ENCODE measurements around the gene CREB5.

CREB5 gene

GRCh38 chr7:28418966-28419365 is 6.6 kb downstream of the CREB5 start:
- Histone ChIP-seq H3K4me3 (ENCODE audit: extremely low read depth, insufficient read depth, low read length, poor library complexity, severe bottlenecking) (no peak overlapping the region), H3K27ac (ENCODE audit: low read depth, low read length, severe bottlenecking) (no peak overlapping the region), H3K36me3 (ENCODE audit: control insufficient read depth, insufficient read depth, low read length) (no peaks in the 10 kb centered on the region), H3K9me3 (ENCODE audit: control insufficient read depth, low read length) (no peaks in the 10 kb centered on the region), H3K4me1 (ENCODE audit: control insufficient read depth, insufficient read depth, low read length, poor library complexity, severe bottlenecking) (no peaks in the 10 kb centered on the region)
- WGBS, 2 experiments (ENCODE audit: insufficient coverage in 2 of 2), result 100% methylated on average over 1 of the region's 1 CpG; no CpG with 5 or more reads in 1 of the 2 experiments

GRCh38 chr7:28419716-28420115 is 7.4 kb downstream of the CREB5 start:
- Histone ChIP-seq H3K9me3 (ENCODE audit: control insufficient read depth, low read length) (no peaks in the 10 kb centered on the region), H3K4me1 (ENCODE audit: control insufficient read depth, insufficient read depth, low read length, poor library complexity, severe bottlenecking) (no peaks in the 10 kb centered on the region), H3K36me3 (ENCODE audit: control insufficient read depth, insufficient read depth, low read length) (no peaks in the 10 kb centered on the region), H3K4me3 (ENCODE audit: extremely low read depth, insufficient read depth, low read length, poor library complexity, severe bottlenecking) (no peak overlapping the region), H3K27ac (ENCODE audit: low read depth, low read length, severe bottlenecking) (no peak overlapping the region)
- WGBS, 2 experiments (ENCODE audit: insufficient coverage in 2 of 2), result 83% methylated on average over 2 of the region's 2 CpGs; no CpG with 5 or more reads in 1 of the 2 experiments

- H3K4me1 ChIP-seq (ENCODE audit: control insufficient read depth, insufficient read depth, low read length, poor library complexity, severe bottlenecking), result no peaks in the 10 kb centered on the region
- no peaks in the 10 kb centered on the region for H3K36me3 ChIP-seq (ENCODE audit: control insufficient read depth, insufficient read depth, low read length)
- no peaks in the 10 kb centered on the region for H3K9me3 ChIP-seq (ENCODE audit: control insufficient read depth, low read length)
- H3K4me3 ChIP-seq (ENCODE audit: extremely low read depth, insufficient read depth, low read length, poor library complexity, severe bottlenecking), result no peak overlapping the region
- no peak overlapping the region for H3K27ac ChIP-seq (ENCODE audit: low read depth, low read length, severe bottlenecking)
Observed at GRCh38 chr7:28423112-28423511, 10.8 kb downstream of the CREB5 start.

- Histone ChIP-seq H3K9me3 (ENCODE audit: control insufficient read depth, low read length) (no peaks in the 10 kb centered on the region), H3K4me1 (ENCODE audit: control insufficient read depth, insufficient read depth, low read length, poor library complexity, severe bottlenecking) (no peaks in the 10 kb centered on the region), H3K36me3 (ENCODE audit: control insufficient read depth, insufficient read depth, low read length) (no peaks in the 10 kb centered on the region), H3K27ac (ENCODE audit: low read depth, low read length, severe bottlenecking) (no peak overlapping the region), H3K4me3 (ENCODE audit: extremely low read depth, insufficient read depth, low read length, poor library complexity, severe bottlenecking) (no peak overlapping the region)
- 100% methylated on average over 3 of the region's 4 CpGs; no CpG with 5 or more reads in 1 of the 2 experiments for WGBS, 2 experiments (ENCODE audit: insufficient coverage in 2 of 2)
Observed at GRCh38 chr7:28423918-28424514, 11.7 kb downstream of the CREB5 start.

GRCh38 chr7:28425496-28425895 is 13.2 kb downstream of the CREB5 start:
- Histone ChIP-seq H3K36me3 (ENCODE audit: control insufficient read depth, insufficient read depth, low read length) (no peaks in the 10 kb centered on the region), H3K9me3 (ENCODE audit: control insufficient read depth, low read length) (no peaks in the 10 kb centered on the region), H3K27ac (ENCODE audit: low read depth, low read length, severe bottlenecking) (no peak overlapping the region), H3K4me3 (ENCODE audit: extremely low read depth, insufficient read depth, low read length, poor library complexity, severe bottlenecking) (no peak overlapping the region), H3K4me1 (ENCODE audit: control insufficient read depth, insufficient read depth, low read length, poor library complexity, severe bottlenecking) (no peaks in the 10 kb centered on the region)
- 88 to 89% methylated on average over 1 of the region's 1 CpG for WGBS, 2 experiments (ENCODE audit: insufficient coverage in 2 of 2)

- Histone ChIP-seq H3K9me3 (ENCODE audit: control insufficient read depth, low read length) (no peaks in the 10 kb centered on the region), H3K36me3 (ENCODE audit: control insufficient read depth, insufficient read depth, low read length) (no peaks in the 10 kb centered on the region), H3K27ac (ENCODE audit: low read depth, low read length, severe bottlenecking) (no peak overlapping the region), H3K4me1 (ENCODE audit: control insufficient read depth, insufficient read depth, low read length, poor library complexity, severe bottlenecking) (no peaks in the 10 kb centered on the region), H3K4me3 (ENCODE audit: extremely low read depth, insufficient read depth, low read length, poor library complexity, severe bottlenecking) (no peak overlapping the region)
- 81 to 94% methylated on average over 2 to 3 of the region's 4 CpGs for WGBS, 2 experiments (ENCODE audit: insufficient coverage in 2 of 2)
Observed at GRCh38 chr7:28427236-28427635, 14.9 kb downstream of the CREB5 start.

- H3K9me3 ChIP-seq (ENCODE audit: control insufficient read depth, low read length), result no peaks in the 10 kb centered on the region
- H3K36me3 ChIP-seq (ENCODE audit: control insufficient read depth, insufficient read depth, low read length), result no peaks in the 10 kb centered on the region
- H3K27ac ChIP-seq (ENCODE audit: low read depth, low read length, severe bottlenecking), result no peak overlapping the region
- no peak overlapping the region for H3K4me3 ChIP-seq (ENCODE audit: extremely low read depth, insufficient read depth, low read length, poor library complexity, severe bottlenecking)
- no peaks in the 10 kb centered on the region for H3K4me1 ChIP-seq (ENCODE audit: control insufficient read depth, insufficient read depth, low read length, poor library complexity, severe bottlenecking)
- WGBS, 2 experiments (ENCODE audit: insufficient coverage in 2 of 2), result 86 to 100% methylated on average over 1 of the region's 1 CpG
Observed at GRCh38 chr7:28430616-28431015, 18.3 kb downstream of the CREB5 start.

GRCh38 chr7:28432105-28432504 is 19.8 kb downstream of the CREB5 start:
- no peaks in the 10 kb centered on the region for H3K9me3 ChIP-seq (ENCODE audit: control insufficient read depth, low read length)
- 100% methylated on average over 6 of the region's 7 CpGs for WGBS, 2 experiments (ENCODE audit: insufficient coverage in 2 of 2)
- no peak overlapping the region for H3K4me3 ChIP-seq (ENCODE audit: extremely low read depth, insufficient read depth, low read length, poor library complexity, severe bottlenecking)
- H3K4me1 ChIP-seq (ENCODE audit: control insufficient read depth, insufficient read depth, low read length, poor library complexity, severe bottlenecking), result no peaks in the 10 kb centered on the region
- no peak overlapping the region for H3K27ac ChIP-seq (ENCODE audit: low read depth, low read length, severe bottlenecking)
- no peaks in the 10 kb centered on the region for H3K36me3 ChIP-seq (ENCODE audit: control insufficient read depth, insufficient read depth, low read length)

GRCh38 chr7:28433039-28433438 is 20.7 kb downstream of the CREB5 start:
- no peak overlapping the region for H3K27ac ChIP-seq (ENCODE audit: low read depth, low read length, severe bottlenecking)
- 60 to 100% methylated on average over 1 to 2 of the region's 2 CpGs for WGBS, 2 experiments (ENCODE audit: insufficient coverage in 2 of 2)

GRCh38 chr7:28433699-28434219 is 21.4 kb downstream of the CREB5 start:
- no peaks in the 10 kb centered on the region for H3K9me3 ChIP-seq (ENCODE audit: control insufficient read depth, low read length)
- no peaks in the 10 kb centered on the region for H3K36me3 ChIP-seq (ENCODE audit: control insufficient read depth, insufficient read depth, low read length)
- H3K4me3 ChIP-seq (ENCODE audit: extremely low read depth, insufficient read depth, low read length, poor library complexity, severe bottlenecking), result no peak overlapping the region
- no peaks in the 10 kb centered on the region for H3K4me1 ChIP-seq (ENCODE audit: control insufficient read depth, insufficient read depth, low read length, poor library complexity, severe bottlenecking)
- no peak overlapping the region for H3K27ac ChIP-seq (ENCODE audit: low read depth, low read length, severe bottlenecking)
- WGBS, 2 experiments (ENCODE audit: insufficient coverage in 2 of 2), result 20 to 92% methylated on average over 2 of the region's 4 CpGs

More at GRCh38 chr7:28433039-28433438, 20.7 kb downstream of the CREB5 start:
- no peaks in the 10 kb centered on the region for H3K9me3 ChIP-seq (ENCODE audit: control insufficient read depth, low read length)
- H3K4me3 ChIP-seq (ENCODE audit: extremely low read depth, insufficient read depth, low read length, poor library complexity, severe bottlenecking), result no peak overlapping the region
- H3K4me1 ChIP-seq (ENCODE audit: control insufficient read depth, insufficient read depth, low read length, poor library complexity, severe bottlenecking), result no peaks in the 10 kb centered on the region
- H3K36me3 ChIP-seq (ENCODE audit: control insufficient read depth, insufficient read depth, low read length), result no peaks in the 10 kb centered on the region

GRCh38 chr7:28434510-28434909 is 22.2 kb downstream of the CREB5 start:
- no peak overlapping the region for H3K4me3 ChIP-seq (ENCODE audit: extremely low read depth, insufficient read depth, low read length, poor library complexity, severe bottlenecking)

More at GRCh38 chr7:28434510-28434909, 22.2 kb downstream of the CREB5 start:
- Histone ChIP-seq H3K9me3 (ENCODE audit: control insufficient read depth, low read length) (no peaks in the 10 kb centered on the region), H3K36me3 (ENCODE audit: control insufficient read depth, insufficient read depth, low read length) (no peaks in the 10 kb centered on the region), H3K27ac (ENCODE audit: low read depth, low read length, severe bottlenecking) (no peak overlapping the region), H3K4me1 (ENCODE audit: control insufficient read depth, insufficient read depth, low read length, poor library complexity, severe bottlenecking) (no peaks in the 10 kb centered on the region)
- WGBS, 2 experiments (ENCODE audit: insufficient coverage in 2 of 2), result no CpG with 5 or more reads among the region's 1 CpG
